HEK293 (cell line): Measurements from ENCODE around the gene PLD4.

Source experiments
- FEZF1 ChIP-seq: fragments of 450-650 bp; formaldehyde crosslinking; IDR thresholded peaks from 2 replicates; pipeline ENCODE4 v1.5.1; 2016; ENCODE audit warnings: missing biosample characterization, missing genetic modification characterization
- ZNF175 ChIP-seq: fragments of 450-650 bp; formaldehyde crosslinking; IDR thresholded peaks from 2 replicates; pipeline ENCODE4 v1.5.1; 2016; ENCODE audit warnings: missing biosample characterization, missing genetic modification characterization
- ZNF513 ChIP-seq: fragments of 450-650 bp; IDR thresholded peaks from 2 replicates; pipeline ENCODE4 v1.5.1; 2018; ENCODE audit warnings: missing biosample characterization, missing genetic modification characterization
- ZNF558 ChIP-seq: fragments of 450-650 bp; formaldehyde crosslinking; IDR thresholded peaks from 2 replicates; pipeline ENCODE4 v1.5.1; 2016; ENCODE audit warnings: missing biosample characterization, missing genetic modification characterization
- ZNF571 ChIP-seq: fragments of 450-650 bp; formaldehyde crosslinking; IDR thresholded peaks from 2 replicates; pipeline ENCODE4 v1.5.0; 2017; ENCODE audit warnings: missing biosample characterization, missing genetic modification characterization
- ZNF626 ChIP-seq: fragments of 450-650 bp; sonication (Bioruptor Pico); formaldehyde crosslinking; IDR thresholded peaks from 2 replicates; pipeline ENCODE4 v1.5.1; 2018; ENCODE audit warnings: missing biosample characterization, missing genetic modification characterization, inconsistent platforms
- ZNF747 ChIP-seq: fragments of 450-650 bp; formaldehyde crosslinking; IDR thresholded peaks from 2 replicates; pipeline ENCODE4 v1.5.1; 2016; ENCODE audit warnings: missing biosample characterization, missing genetic modification characterization
- TF ChIP-seq, protein P1 (sequence below): fragments of 450-650 bp; formaldehyde crosslinking; IDR thresholded peaks from 2 replicates; pipeline ENCODE4 v1.5.1; 2016; ENCODE audit warnings: missing biosample characterization, missing genetic modification characterization

DNA sequence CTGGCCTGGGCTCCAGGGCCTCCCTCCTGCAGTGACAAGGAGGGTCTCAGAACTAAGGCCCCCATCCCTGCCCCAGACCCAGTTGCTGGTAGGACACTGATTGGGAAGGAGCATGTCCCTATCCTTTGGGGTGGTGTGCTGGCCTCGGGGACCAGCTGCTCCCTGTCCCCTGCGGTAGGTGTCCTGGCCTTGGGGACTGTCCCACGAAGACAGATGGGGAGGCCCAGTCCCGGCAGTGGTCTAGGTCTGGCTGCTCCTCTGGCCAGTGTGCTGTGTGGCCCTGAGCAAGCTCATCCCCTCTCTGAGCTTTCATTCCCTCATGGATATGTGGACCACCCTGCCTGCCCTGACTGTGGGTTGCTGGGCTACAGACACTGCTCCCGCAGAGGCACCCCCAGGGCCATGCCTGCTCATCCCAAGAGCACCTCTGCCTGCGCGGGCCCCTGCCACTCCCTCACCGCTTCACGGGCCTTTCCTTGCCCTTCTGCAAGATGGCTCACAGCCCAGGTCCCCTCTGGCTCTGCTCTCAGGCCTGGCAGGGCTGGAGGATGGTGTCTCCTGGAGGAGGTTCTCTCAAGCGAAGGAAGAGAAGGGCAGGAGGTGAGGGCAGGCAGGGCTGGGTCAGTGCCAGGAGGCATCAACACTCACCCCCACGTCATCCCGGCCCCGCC is 41.0 kb downstream of the PLD4 start:
- TF ChIP-seq, protein P1, sequence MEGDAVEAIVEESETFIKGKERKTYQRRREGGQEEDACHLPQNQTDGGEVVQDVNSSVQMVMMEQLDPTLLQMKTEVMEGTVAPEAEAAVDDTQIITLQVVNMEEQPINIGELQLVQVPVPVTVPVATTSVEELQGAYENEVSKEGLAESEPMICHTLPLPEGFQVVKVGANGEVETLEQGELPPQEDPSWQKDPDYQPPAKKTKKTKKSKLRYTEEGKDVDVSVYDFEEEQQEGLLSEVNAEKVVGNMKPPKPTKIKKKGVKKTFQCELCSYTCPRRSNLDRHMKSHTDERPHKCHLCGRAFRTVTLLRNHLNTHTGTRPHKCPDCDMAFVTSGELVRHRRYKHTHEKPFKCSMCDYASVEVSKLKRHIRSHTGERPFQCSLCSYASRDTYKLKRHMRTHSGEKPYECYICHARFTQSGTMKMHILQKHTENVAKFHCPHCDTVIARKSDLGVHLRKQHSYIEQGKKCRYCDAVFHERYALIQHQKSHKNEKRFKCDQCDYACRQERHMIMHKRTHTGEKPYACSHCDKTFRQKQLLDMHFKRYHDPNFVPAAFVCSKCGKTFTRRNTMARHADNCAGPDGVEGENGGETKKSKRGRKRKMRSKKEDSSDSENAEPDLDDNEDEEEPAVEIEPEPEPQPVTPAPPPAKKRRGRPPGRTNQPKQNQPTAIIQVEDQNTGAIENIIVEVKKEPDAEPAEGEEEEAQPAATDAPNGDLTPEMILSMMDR = no peak
- TF ChIP-seq FEZF1 = no peak
- TF ChIP-seq ZNF175 = no peak
- no peak for TF ChIP-seq ZNF747 (tag by site-specific recombination)
- no peak for TF ChIP-seq ZNF558 (tag by site-specific recombination)
- no peak for TF ChIP-seq ZNF626 (tag by site-specific recombination)
- TF ChIP-seq ZNF513 (tag by site-specific recombination) = no peak
- no peak for TF ChIP-seq ZNF571 (tag by site-specific recombination)
